ENCODE data around the gene ALOX12B.

DNA sequence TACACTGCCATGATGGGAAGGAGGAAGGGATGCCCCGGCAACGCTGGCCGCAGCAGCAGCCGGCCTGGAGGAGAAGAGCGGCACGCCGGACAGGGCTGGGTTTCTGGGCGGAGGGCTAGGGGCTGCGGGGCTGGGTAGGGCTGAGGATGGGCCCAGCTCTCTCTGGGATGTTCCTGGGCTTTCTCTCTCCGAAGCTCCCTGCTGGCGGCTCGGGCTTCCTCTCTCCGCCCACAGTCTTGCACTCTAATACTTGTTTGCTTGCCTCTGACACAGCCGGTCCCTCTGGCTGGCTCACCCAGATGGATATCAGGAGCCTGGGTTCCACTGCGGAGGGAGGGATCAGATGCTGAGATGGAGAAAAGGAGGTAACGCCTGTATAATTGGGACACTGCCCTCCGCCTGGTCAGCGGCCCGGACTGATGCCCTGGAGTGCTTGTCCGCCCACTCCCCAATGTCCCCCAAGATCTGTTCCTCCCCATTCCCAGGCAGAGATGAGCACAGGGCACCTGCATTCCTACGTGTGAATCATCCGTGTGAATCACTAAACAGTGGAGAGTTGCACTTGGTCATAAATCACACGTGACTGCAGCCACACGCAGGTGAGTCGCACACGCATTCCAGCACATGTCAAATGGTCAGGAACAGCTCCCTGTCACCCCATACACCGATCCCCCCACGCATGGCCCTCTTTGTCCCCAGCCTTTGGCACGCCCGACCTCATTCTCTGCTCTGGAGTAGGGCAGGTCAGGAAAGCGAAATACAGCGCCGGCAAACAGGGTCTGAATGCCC, 30.7 kb upstream of the ALOX12B start, which contains the start of gene ALOXE3:
- TF ChIP-seq, protein P1, sequence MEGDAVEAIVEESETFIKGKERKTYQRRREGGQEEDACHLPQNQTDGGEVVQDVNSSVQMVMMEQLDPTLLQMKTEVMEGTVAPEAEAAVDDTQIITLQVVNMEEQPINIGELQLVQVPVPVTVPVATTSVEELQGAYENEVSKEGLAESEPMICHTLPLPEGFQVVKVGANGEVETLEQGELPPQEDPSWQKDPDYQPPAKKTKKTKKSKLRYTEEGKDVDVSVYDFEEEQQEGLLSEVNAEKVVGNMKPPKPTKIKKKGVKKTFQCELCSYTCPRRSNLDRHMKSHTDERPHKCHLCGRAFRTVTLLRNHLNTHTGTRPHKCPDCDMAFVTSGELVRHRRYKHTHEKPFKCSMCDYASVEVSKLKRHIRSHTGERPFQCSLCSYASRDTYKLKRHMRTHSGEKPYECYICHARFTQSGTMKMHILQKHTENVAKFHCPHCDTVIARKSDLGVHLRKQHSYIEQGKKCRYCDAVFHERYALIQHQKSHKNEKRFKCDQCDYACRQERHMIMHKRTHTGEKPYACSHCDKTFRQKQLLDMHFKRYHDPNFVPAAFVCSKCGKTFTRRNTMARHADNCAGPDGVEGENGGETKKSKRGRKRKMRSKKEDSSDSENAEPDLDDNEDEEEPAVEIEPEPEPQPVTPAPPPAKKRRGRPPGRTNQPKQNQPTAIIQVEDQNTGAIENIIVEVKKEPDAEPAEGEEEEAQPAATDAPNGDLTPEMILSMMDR (conservative IDR thresholded peaks at IDR 0.05): no peak
- TF ChIP-seq ZFX (IDR thresholded peaks at IDR 0.05): no peak; the same call in 1 of the 2 replicates

Data from C4-2B (cell line).